Right atrium auricular region (tissue), 2 donors: ENCODE results near the gene CACTIN. TPM values are rescaled to one million over a fixed set of nuclear protein-coding genes. Genes with fewer than 3 reads are reported as not detected.

Experiments
- DNase-seq: peaks from one replicate; pipeline ENCODE4 v3.0.0-alpha.2; 2019; ENCODE audit warnings: low spot score
- H3K27ac ChIP-seq, 2 donors: fragments of 200-600 bp; sonication (generic); 1 replicate in 1 of 2; 2 replicates in 1 of 2; pipeline ENCODE4 v1.5.1; 2016 to 2019
- H3K27me3 ChIP-seq, 2 donors: fragments of 200-600 bp; sonication (generic); one replicate each; pipeline versions ENCODE4 v1.5.1 to v1.6.0; 2017 to 2019
- H3K36me3 ChIP-seq: fragments of 200-600 bp; sonication (generic); one replicate; pipeline ENCODE4 v1.5.1; 2016
- H3K4me1 ChIP-seq, 2 donors: fragments of 200-600 bp; sonication (generic); one replicate each; pipeline versions ENCODE4 v1.5.1 to v1.6.0; 2017 to 2019
- H3K4me3 ChIP-seq, 2 donors: fragments of 200-600 bp; sonication (generic); 1 replicate in 1 of 2; 2 replicates in 1 of 2; pipeline ENCODE4 v1.5.1; 2017 to 2019; ENCODE audit warnings: mild to moderate bottlenecking in 1 of 2, moderate library complexity in 1 of 2
- H3K9me3 ChIP-seq, 2 donors: fragments of 200-600 bp; sonication (generic); one replicate each; pipeline ENCODE4 v1.5.1; 2019
- CTCF ChIP-seq, 2 donors: fragments of 200-600 bp; sonication (generic); IDR thresholded peaks; one replicate each; pipeline ENCODE4 v1.5.1; 2019; ENCODE audit warnings: antibody characterized with exemption in 2 of 2
- total RNA-seq, 2 donors: library from RNA; depleted of rRNA; stranded (reverse); fragments of >200 nt; gene quantifications; one replicate each; pipeline ENCODE4 v1.1.0, GENCODE V29; 2016

CACTIN gene
- total RNA-seq, 2 donors from 2014 or later, result 11.2 to 22.8 TPM

- DNase-seq, result no peak
- no peaks in the 10 kb centered on the region for H3K9me3 ChIP-seq
- H3K36me3 ChIP-seq, result no peaks in the 10 kb centered on the region
- no peak overlapping the region for H3K4me3 ChIP-seq
- H3K27ac ChIP-seq, result no peak overlapping the region
- no peak for TF ChIP-seq CTCF (IDR thresholded peaks at IDR 0.05)
- peaks cover 0 to 63% of the 10 kb centered on the region in 2 donors for H3K4me1 ChIP-seq
- no peaks in the 10 kb centered on the region for H3K27me3 ChIP-seq
Measured at GRCh38 chr19:3605361-3605760, 21.2 kb downstream of the CACTIN start.

- no peak for DNase-seq
- TF ChIP-seq CTCF (IDR thresholded peaks at IDR 0.05), result no peak
- no peaks in the 10 kb centered on the region for H3K27me3 ChIP-seq
- H3K4me1 ChIP-seq, result peaks cover 0 to 59% of the 10 kb centered on the region in 2 donors
- no peak overlapping the region for H3K4me3 ChIP-seq
- H3K36me3 ChIP-seq, result no peaks in the 10 kb centered on the region
- no peak overlapping the region for H3K27ac ChIP-seq
- no peaks in the 10 kb centered on the region for H3K9me3 ChIP-seq
Measured at GRCh38 chr19:3604987-3605343, 21.6 kb downstream of the CACTIN start.

GRCh38 chr19:3604227-3604986 lies 22.2 kb downstream of the CACTIN start:
- H3K27ac ChIP-seq, result no peak overlapping the region
- H3K9me3 ChIP-seq, result no peaks in the 10 kb centered on the region
- H3K4me3 ChIP-seq, result no peak overlapping the region
- DNase-seq, result no peak
- peaks cover 0 to 55% of the 10 kb centered on the region in 2 donors for H3K4me1 ChIP-seq
- H3K27me3 ChIP-seq, result no peaks in the 10 kb centered on the region
- TF ChIP-seq CTCF (IDR thresholded peaks at IDR 0.05), result no peak
- no peaks in the 10 kb centered on the region for H3K36me3 ChIP-seq

- H3K9me3 ChIP-seq, result no peaks in the 10 kb centered on the region
- H3K4me1 ChIP-seq, result peaks cover 0 to 43% of the 10 kb centered on the region in 2 donors
- H3K27ac ChIP-seq, result no peak overlapping the region
- DNase-seq, result no peak
- no peaks in the 10 kb centered on the region for H3K36me3 ChIP-seq
- H3K4me3 ChIP-seq, result no peak overlapping the region
- no peak for TF ChIP-seq CTCF (IDR thresholded peaks at IDR 0.05)
- no peaks in the 10 kb centered on the region for H3K27me3 ChIP-seq
Measured at GRCh38 chr19:3603121-3603811, 23.3 kb downstream of the CACTIN start.

GRCh38 chr19:3601021-3601420 lies 25.6 kb downstream of the CACTIN start:
- Histone ChIP-seq H3K9me3 (no peaks in the 10 kb centered on the region), H3K27ac (no peak overlapping the region), H3K36me3 (no peaks in the 10 kb centered on the region), H3K27me3 (no peaks in the 10 kb centered on the region), H3K4me3 (no peak overlapping the region), H3K4me1 (peaks cover 0 to 21% of the 10 kb centered on the region in 2 donors)
- DNase-seq, result no peak
- TF ChIP-seq CTCF (IDR thresholded peaks at IDR 0.05), result no peak
